Suprapubic skin (tissue), 4 donors: ENCODE data around the gene TIMM13.

ENCODE experiments used
- EP300 ChIP-seq: sonication (generic); formaldehyde crosslinking; IDR thresholded peaks from one replicate; pipeline ENCODE4 v1.6.1; 2017; ENCODE audit warnings: antibody characterized with exemption
- POLR2A ChIP-seq, 2 donors: fragments of 450-650 bp; IDR thresholded peaks; one replicate each; pipeline ENCODE4 v1.6.1; 2017; ENCODE audit warnings: antibody characterized with exemption in 2 of 2, mild to moderate bottlenecking in 2 of 2, moderate library complexity in 2 of 2
- POLR2AphosphoS5 ChIP-seq, 3 donors: sonication (generic); formaldehyde crosslinking; IDR thresholded peaks; one replicate each; pipeline ENCODE4 v1.6.1; 2017; ENCODE audit warnings: antibody characterized with exemption in 3 of 3
- TF ChIP-seq, protein P1 (sequence below), 2 donors: fragments of 200-600 bp in 1 of 2; fragments of 450-650 bp in 1 of 2; sonication (generic) in 1 of 2; IDR thresholded peaks; one replicate each; pipeline ENCODE4 v1.5.1; 2016 to 2019; ENCODE audit warnings: antibody characterized with exemption in 2 of 2, mild to moderate bottlenecking in 1 of 2, moderate library complexity in 1 of 2

- TF ChIP-seq, protein P1, sequence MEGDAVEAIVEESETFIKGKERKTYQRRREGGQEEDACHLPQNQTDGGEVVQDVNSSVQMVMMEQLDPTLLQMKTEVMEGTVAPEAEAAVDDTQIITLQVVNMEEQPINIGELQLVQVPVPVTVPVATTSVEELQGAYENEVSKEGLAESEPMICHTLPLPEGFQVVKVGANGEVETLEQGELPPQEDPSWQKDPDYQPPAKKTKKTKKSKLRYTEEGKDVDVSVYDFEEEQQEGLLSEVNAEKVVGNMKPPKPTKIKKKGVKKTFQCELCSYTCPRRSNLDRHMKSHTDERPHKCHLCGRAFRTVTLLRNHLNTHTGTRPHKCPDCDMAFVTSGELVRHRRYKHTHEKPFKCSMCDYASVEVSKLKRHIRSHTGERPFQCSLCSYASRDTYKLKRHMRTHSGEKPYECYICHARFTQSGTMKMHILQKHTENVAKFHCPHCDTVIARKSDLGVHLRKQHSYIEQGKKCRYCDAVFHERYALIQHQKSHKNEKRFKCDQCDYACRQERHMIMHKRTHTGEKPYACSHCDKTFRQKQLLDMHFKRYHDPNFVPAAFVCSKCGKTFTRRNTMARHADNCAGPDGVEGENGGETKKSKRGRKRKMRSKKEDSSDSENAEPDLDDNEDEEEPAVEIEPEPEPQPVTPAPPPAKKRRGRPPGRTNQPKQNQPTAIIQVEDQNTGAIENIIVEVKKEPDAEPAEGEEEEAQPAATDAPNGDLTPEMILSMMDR (IDR thresholded peaks at IDR 0.05): no peak
- TF ChIP-seq POLR2AphosphoS5 (IDR thresholded peaks at IDR 0.05) (no peak), POLR2A (IDR thresholded peaks at IDR 0.05) (no peak), EP300 (no peak)
Measured at GRCh38 chr19:2421581-2422306, 5.6 kb downstream of the TIMM13 start.
